Measurements from ENCODE around the gene LAMC2.

The LAMC2 gene

DNA sequence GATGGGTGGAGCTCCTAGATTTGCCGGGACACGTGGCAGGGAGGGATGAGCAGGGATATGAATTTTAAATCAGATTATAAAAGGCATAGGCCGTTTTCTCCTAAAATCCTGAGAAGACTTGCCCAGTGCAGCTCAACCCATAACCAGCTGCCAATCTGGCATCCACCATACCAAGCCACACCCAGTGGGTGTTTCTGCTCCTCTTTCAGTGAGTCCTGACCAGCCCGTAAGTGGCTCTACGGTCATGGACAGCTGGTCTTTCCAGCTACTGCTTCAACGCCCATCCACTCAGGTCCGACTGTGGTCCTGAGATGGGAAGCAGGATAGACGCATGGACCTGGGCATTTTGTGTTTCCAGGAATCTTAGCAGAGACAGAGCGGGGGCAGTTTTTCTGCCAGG, 107.2 kb downstream of the LAMC2 start:
- DNase-seq (ENCODE audit: low read depth), result no peak
- H3K4me3 ChIP-seq (ENCODE audit: low read depth, low read length), result no peak overlapping the region
- TF ChIP-seq, protein P1, sequence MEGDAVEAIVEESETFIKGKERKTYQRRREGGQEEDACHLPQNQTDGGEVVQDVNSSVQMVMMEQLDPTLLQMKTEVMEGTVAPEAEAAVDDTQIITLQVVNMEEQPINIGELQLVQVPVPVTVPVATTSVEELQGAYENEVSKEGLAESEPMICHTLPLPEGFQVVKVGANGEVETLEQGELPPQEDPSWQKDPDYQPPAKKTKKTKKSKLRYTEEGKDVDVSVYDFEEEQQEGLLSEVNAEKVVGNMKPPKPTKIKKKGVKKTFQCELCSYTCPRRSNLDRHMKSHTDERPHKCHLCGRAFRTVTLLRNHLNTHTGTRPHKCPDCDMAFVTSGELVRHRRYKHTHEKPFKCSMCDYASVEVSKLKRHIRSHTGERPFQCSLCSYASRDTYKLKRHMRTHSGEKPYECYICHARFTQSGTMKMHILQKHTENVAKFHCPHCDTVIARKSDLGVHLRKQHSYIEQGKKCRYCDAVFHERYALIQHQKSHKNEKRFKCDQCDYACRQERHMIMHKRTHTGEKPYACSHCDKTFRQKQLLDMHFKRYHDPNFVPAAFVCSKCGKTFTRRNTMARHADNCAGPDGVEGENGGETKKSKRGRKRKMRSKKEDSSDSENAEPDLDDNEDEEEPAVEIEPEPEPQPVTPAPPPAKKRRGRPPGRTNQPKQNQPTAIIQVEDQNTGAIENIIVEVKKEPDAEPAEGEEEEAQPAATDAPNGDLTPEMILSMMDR (IDR thresholded peaks at IDR 0.05; ENCODE audit: low read depth, low read length, missing control alignments), result no peak

DNA sequence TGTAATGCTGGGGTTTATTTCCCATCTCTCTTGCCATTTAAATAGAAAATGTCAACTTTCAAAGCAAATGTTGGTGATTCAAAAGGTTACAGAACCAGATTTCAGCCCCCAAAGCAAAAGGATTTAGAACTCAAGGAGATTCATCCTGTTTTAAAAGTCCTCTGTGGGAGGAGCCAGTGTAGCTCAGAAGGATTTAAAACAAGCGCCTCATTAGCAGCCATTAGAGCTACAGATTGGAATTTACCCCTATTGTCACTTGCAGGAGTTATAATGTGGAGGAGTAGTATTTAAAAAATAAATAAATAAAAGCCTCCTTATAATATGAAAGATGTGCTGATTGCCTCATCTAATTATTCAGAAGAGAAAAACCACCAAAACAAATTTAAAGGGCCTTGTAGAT, 107.8 kb downstream of the LAMC2 start:
- no peak for DNase-seq (ENCODE audit: low read depth)
- H3K4me3 ChIP-seq (ENCODE audit: low read depth, low read length), result no peak overlapping the region
- TF ChIP-seq, protein P1 (IDR thresholded peaks at IDR 0.05; ENCODE audit: low read depth, low read length, missing control alignments), result no peak
